PFSK-1 (cell line): ENCODE results near the gene GRK4.

Source experiments
- POLR2AphosphoS5 ChIP-seq: IDR thresholded peaks from 2 replicates; pipeline ENCODE4 v1.6.1; 2012; ENCODE audit warnings: low read depth, mild to moderate bottlenecking, control low read depth, low read length, moderate library complexity
- REST ChIP-seq, 2 experiments: IDR thresholded peaks; 2 replicates each; pipeline versions ENCODE4 v1.6.1 to v1.8.0; 2011 to 2012; ENCODE audit warnings: low read depth in 2 of 2, low read length in 2 of 2, control low read depth in 1 of 2, inconsistent platforms in 1 of 2, mild to moderate bottlenecking in 1 of 2, moderate library complexity in 1 of 2; ENCODE audit not compliant: insufficient read depth in 1 of 2
- SIN3A ChIP-seq: IDR thresholded peaks from 2 replicates; pipeline ENCODE4 v1.6.1; 2012; ENCODE audit warnings: mild to moderate bottlenecking, low read length, moderate library complexity, borderline replicate concordance; ENCODE audit not compliant: insufficient read depth
- TAF1 ChIP-seq: IDR thresholded peaks from 2 replicates; pipeline ENCODE4 v1.6.1; 2012; ENCODE audit warnings: low read length, control low read depth, borderline replicate concordance; ENCODE audit not compliant: insufficient read depth

GRCh38 chr4:3021127-3021526, 57.8 kb downstream of the GRK4 start:
- TF ChIP-seq REST (IDR thresholded peaks at IDR 0.05; ENCODE audit: insufficient read depth in 1 of 2, low read depth in 2 of 2, low read length in 2 of 2) (no peak), SIN3A (no peak), POLR2AphosphoS5 (no peak), TAF1 (no peak)
